Liver (tissue), 9 donors: Measurements from ENCODE around the gene ARCN1. TPM values are rescaled to one million over a fixed set of nuclear protein-coding genes. Genes with fewer than 3 reads are reported as not detected.

Experiments
- DNase-seq: peaks from one replicate; pipeline ENCODE4 v3.0.0-alpha.2; 2017; ENCODE audit warnings: low spot score
- H3K27ac ChIP-seq, 2 donors: one replicate each; pipeline ENCODE4 v1.7.0; 2013; ENCODE audit warnings: inconsistent platforms in 2 of 2, low read length in 2 of 2, control low read depth in 1 of 2, low read depth in 1 of 2, mild to moderate bottlenecking in 1 of 2
- H3K27me3 ChIP-seq, 4 donors: one replicate each; pipeline versions ENCODE4 v1.6.1 to v1.7.0; 2013; ENCODE audit warnings: low read length in 3 of 4, inconsistent platforms in 1 of 4, mild to moderate bottlenecking in 1 of 4, moderate library complexity in 1 of 4; ENCODE audit not compliant: control insufficient read depth in 4 of 4, insufficient read depth in 4 of 4
- H3K36me3 ChIP-seq, 4 donors: one replicate each; pipeline versions ENCODE4 v1.6.1 to v1.7.0; 2013; ENCODE audit warnings: low read length in 3 of 4, mild to moderate bottlenecking in 3 of 4, low read depth in 1 of 4, moderate library complexity in 1 of 4; ENCODE audit not compliant: control insufficient read depth in 4 of 4, insufficient read depth in 3 of 4
- H3K4me1 ChIP-seq, 4 donors: one replicate each; pipeline versions ENCODE4 v1.6.1 to v1.7.0; 2013; ENCODE audit warnings: low read length in 3 of 4, mild to moderate bottlenecking in 3 of 4, moderate library complexity in 1 of 4; ENCODE audit not compliant: control insufficient read depth in 4 of 4, insufficient read depth in 4 of 4
- H3K4me3 ChIP-seq, 3 donors: one replicate each; pipeline versions ENCODE4 v1.6.1 to v1.7.0; 2013; ENCODE audit warnings: low read length in 3 of 3, control low read depth in 1 of 3, low read depth in 1 of 3, mild to moderate bottlenecking in 1 of 3
- H3K9ac ChIP-seq, 2 donors: one replicate each; pipeline ENCODE4 v1.7.0; 2013; ENCODE audit warnings: low read length in 2 of 2, mild to moderate bottlenecking in 2 of 2, moderate library complexity in 2 of 2, control low read depth in 1 of 2, low read depth in 1 of 2
- H3K9me3 ChIP-seq, 4 donors: one replicate each; pipeline versions ENCODE4 v1.6.1 to v1.7.0; 2013; ENCODE audit warnings: low read length in 3 of 4; ENCODE audit not compliant: control insufficient read depth in 4 of 4
- EGR1 ChIP-seq, 2 donors: IDR thresholded peaks; 2 replicates each; pipeline ENCODE4 v1.6.1; 2016 to 2018; ENCODE audit warnings: antibody characterized with exemption in 2 of 2, low read depth in 2 of 2
- FOXA1 ChIP-seq: IDR thresholded peaks from 2 replicates; pipeline ENCODE4 v1.6.1; 2016; ENCODE audit warnings: antibody characterized with exemption
- FOXA2 ChIP-seq: IDR thresholded peaks from 2 replicates; pipeline ENCODE4 v1.6.1; 2016; ENCODE audit warnings: antibody characterized with exemption
- GABPA ChIP-seq, 2 donors: IDR thresholded peaks in 1 of 2; conservative IDR thresholded peaks in 1 of 2; 2 replicates each; pipeline ENCODE4 v1.6.1; 2016; ENCODE audit warnings: antibody characterized with exemption in 2 of 2, mild to moderate bottlenecking in 1 of 2, moderate library complexity in 1 of 2
- HNF4A ChIP-seq, 2 donors: conservative IDR thresholded peaks; 2 replicates each; pipeline ENCODE4 v1.6.1; 2016; ENCODE audit warnings: antibody characterized with exemption in 2 of 2, mild to moderate bottlenecking in 2 of 2
- HNF4G ChIP-seq: IDR thresholded peaks from 2 replicates; pipeline ENCODE4 v1.6.1; 2016; ENCODE audit warnings: antibody characterized with exemption
- JUND ChIP-seq, 2 donors: IDR thresholded peaks; 2 replicates each; pipeline ENCODE4 v1.6.1; 2016; ENCODE audit warnings: antibody characterized with exemption in 2 of 2
- MAX ChIP-seq: IDR thresholded peaks from 2 replicates; pipeline ENCODE4 v1.6.1; 2016; ENCODE audit warnings: antibody characterized with exemption
- NR2F2 ChIP-seq: IDR thresholded peaks from 2 replicates; pipeline ENCODE4 v1.6.1; 2016; ENCODE audit warnings: antibody characterized with exemption
- RAD21 ChIP-seq, 2 donors: IDR thresholded peaks; 2 replicates each; pipeline ENCODE4 v1.6.1; 2016; ENCODE audit warnings: antibody characterized with exemption in 2 of 2, mild to moderate bottlenecking in 2 of 2
- REST ChIP-seq: IDR thresholded peaks from 2 replicates; pipeline ENCODE4 v1.6.1; 2016; ENCODE audit warnings: antibody characterized with exemption, mild to moderate bottlenecking
- RXRA ChIP-seq, 2 donors: IDR thresholded peaks; 2 replicates each; pipeline ENCODE4 v1.6.1; 2017 to 2018; ENCODE audit warnings: antibody characterized with exemption in 2 of 2, mild to moderate bottlenecking in 1 of 2
- SP1 ChIP-seq: IDR thresholded peaks from 2 replicates; pipeline ENCODE4 v1.6.1; 2018; ENCODE audit warnings: antibody characterized with exemption, mild to moderate bottlenecking
- TAF1 ChIP-seq: conservative IDR thresholded peaks from 2 replicates; pipeline ENCODE4 v1.6.1; 2016; ENCODE audit warnings: antibody characterized with exemption, mild to moderate bottlenecking
- YY1 ChIP-seq: IDR thresholded peaks from 2 replicates; pipeline ENCODE4 v1.6.1; 2016; ENCODE audit warnings: antibody characterized with exemption, mild to moderate bottlenecking
- WGBS: extraction: QIAGEN DNeasy Blood & Tissue Kit; methylation state at CpG from one replicate; pipeline ENCODE4 v1.1.7; 2013; 5-methylcytosine and 5-hydroxymethylcytosine counted together
- polyA plus RNA-seq, 2 donors: library from polyadenylated mRNA; stranded (reverse) in 1 of 2; unstranded in 1 of 2; fragments of 200-250 nt in 1 of 2; fragments of >200 nt in 1 of 2; fragmentation: Nextera tagmentation in 1 of 2; extraction: Ambion mirVana in 1 of 2; gene quantifications; one replicate each; pipeline versions ENCODE4 v1.2.1 to v1.2.3, GENCODE V29; 2013 to 2015
- total RNA-seq, 2 donors: library from RNA; depleted of rRNA; stranded (reverse); fragments of >200 nt; gene quantifications; one replicate each; pipeline ENCODE4 v1.2.3, GENCODE V29; 2014
- TF ChIP-seq, protein P1 (sequence below): IDR thresholded peaks from 2 replicates; pipeline ENCODE4 v1.6.1; 2016; ENCODE audit warnings: antibody characterized with exemption
- TF ChIP-seq, protein P2 (sequence below): IDR thresholded peaks from 2 replicates; pipeline ENCODE4 v1.6.1; 2016; ENCODE audit warnings: antibody characterized with exemption
- TF ChIP-seq, protein P3 (sequence below): fragments of 150-350 bp; IDR thresholded peaks from 2 replicates; pipeline ENCODE4 v1.5.1; 2017; ENCODE audit warnings: improper control_type of control experiment, low read depth, low read length; ENCODE audit not compliant: missing input control
- donor health status: healthy.
- donor health status: healthy.
- donor health status: healthy.
- donor health status: healthy.
- donor health status: healthy.

Gene ARCN1
- total and polyA plus RNA-seq, 4 donors = 36.7 to 95.4 (median 51.8) TPM

- Histone ChIP-seq H3K9me3 (no peaks in the 10 kb centered on the region), H3K27ac (no peak overlapping the region), H3K36me3 (no peaks in the 10 kb centered on the region), H3K9ac (no peak overlapping the region), H3K4me1 (peaks cover 0 to 15% (median 9%) of the 10 kb centered on the region in 4 donors), H3K4me3 (no peak overlapping the region), H3K27me3 (no peaks in the 10 kb centered on the region)
- no peak for TF ChIP-seq HNF4G
- TF ChIP-seq RAD21 (IDR thresholded peaks at IDR 0.05) = no peak
- TF ChIP-seq EGR1 (IDR thresholded peaks at IDR 0.05; ENCODE audit: low read depth in 2 of 2) = no peak
- TF ChIP-seq FOXA1 = no peak
- TF ChIP-seq REST = no peak
- TF ChIP-seq, protein P1, sequence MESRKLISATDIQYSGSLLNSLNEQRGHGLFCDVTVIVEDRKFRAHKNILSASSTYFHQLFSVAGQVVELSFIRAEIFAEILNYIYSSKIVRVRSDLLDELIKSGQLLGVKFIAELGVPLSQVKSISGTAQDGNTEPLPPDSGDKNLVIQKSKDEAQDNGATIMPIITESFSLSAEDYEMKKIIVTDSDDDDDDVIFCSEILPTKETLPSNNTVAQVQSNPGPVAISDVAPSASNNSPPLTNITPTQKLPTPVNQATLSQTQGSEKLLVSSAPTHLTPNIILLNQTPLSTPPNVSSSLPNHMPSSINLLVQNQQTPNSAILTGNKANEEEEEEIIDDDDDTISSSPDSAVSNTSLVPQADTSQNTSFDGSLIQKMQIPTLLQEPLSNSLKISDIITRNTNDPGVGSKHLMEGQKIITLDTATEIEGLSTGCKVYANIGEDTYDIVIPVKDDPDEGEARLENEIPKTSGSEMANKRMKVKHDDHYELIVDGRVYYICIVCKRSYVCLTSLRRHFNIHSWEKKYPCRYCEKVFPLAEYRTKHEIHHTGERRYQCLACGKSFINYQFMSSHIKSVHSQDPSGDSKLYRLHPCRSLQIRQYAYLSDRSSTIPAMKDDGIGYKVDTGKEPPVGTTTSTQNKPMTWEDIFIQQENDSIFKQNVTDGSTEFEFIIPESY = no peak
- no peak for TF ChIP-seq NR2F2
- no peak for TF ChIP-seq YY1
- 83% methylated on average over 8 of the region's 8 CpGs for WGBS
- no peak for DNase-seq
These were observed 64.5 kb downstream of the ARCN1 start for GRCh38 chr11:118636569-118637290.

DNA sequence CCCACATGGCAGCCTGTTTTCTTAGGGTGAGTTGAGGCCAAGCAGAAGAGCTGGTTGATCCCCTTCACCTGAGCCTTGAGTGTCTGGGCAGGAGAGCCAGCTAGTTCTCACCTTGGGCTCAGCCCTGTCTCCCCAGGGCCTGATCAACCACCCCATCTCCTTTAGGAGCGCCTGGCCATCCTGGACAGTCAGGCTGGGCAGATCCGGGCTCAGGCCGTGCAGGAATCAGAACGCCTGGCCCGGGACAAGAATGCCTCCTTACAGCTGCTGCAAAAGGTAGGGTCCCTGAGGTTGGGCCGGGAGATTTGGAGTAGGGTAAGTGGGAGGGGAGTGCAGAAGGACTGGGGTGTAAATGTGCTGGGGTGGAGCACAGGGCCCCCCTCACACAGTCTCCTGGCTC is 66.5 kb downstream of the ARCN1 start:
- no peak for DNase-seq
- H3K27ac ChIP-seq = no peak overlapping the region
- H3K4me1 ChIP-seq = peaks cover 0 to 15% (median 9%) of the 10 kb centered on the region in 4 donors
- H3K27me3 ChIP-seq = no peaks in the 10 kb centered on the region
- TF ChIP-seq HNF4G (no peak), RAD21 (IDR thresholded peaks at IDR 0.05) (no peak), GABPA (IDR thresholded peaks at IDR 0.05 in 1 of 2, conservative IDR thresholded peaks at IDR 0.05 in 1 of 2) (no peak), JUND (IDR thresholded peaks at IDR 0.05) (no peak), REST (no peak), FOXA1 (no peak), EGR1 (IDR thresholded peaks at IDR 0.05; ENCODE audit: low read depth in 2 of 2) (no peak), FOXA2 (no peak), MAX (no peak), TAF1 (no peak), RXRA (IDR thresholded peaks at IDR 0.05) (no peak), HNF4A (conservative IDR thresholded peaks at IDR 0.05) (no peak), SP1 (no peak), YY1 (no peak), NR2F2 (no peak)
- TF ChIP-seq, protein P1 = no peak
- TF ChIP-seq, protein P2, sequence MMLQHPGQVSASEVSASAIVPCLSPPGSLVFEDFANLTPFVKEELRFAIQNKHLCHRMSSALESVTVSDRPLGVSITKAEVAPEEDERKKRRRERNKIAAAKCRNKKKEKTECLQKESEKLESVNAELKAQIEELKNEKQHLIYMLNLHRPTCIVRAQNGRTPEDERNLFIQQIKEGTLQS = no peak
- TF ChIP-seq, protein P3, sequence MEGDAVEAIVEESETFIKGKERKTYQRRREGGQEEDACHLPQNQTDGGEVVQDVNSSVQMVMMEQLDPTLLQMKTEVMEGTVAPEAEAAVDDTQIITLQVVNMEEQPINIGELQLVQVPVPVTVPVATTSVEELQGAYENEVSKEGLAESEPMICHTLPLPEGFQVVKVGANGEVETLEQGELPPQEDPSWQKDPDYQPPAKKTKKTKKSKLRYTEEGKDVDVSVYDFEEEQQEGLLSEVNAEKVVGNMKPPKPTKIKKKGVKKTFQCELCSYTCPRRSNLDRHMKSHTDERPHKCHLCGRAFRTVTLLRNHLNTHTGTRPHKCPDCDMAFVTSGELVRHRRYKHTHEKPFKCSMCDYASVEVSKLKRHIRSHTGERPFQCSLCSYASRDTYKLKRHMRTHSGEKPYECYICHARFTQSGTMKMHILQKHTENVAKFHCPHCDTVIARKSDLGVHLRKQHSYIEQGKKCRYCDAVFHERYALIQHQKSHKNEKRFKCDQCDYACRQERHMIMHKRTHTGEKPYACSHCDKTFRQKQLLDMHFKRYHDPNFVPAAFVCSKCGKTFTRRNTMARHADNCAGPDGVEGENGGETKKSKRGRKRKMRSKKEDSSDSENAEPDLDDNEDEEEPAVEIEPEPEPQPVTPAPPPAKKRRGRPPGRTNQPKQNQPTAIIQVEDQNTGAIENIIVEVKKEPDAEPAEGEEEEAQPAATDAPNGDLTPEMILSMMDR = no peak
- H3K36me3 ChIP-seq = no peaks in the 10 kb centered on the region
- H3K9ac ChIP-seq = no peak overlapping the region
- WGBS = 96% methylated on average over 6 of the region's 6 CpGs
- H3K4me3 ChIP-seq = no peak overlapping the region
- no peaks in the 10 kb centered on the region for H3K9me3 ChIP-seq
